WTC11 (cell line): ENCODE results near the gene TRMT2A. TPM values are rescaled to one million over a fixed set of nuclear protein-coding genes. Genes with fewer than 3 reads are reported as not detected.

ENCODE experiments used
- ATAC-seq: fragments of 200-7000 bp; cut with Tn5 transposase; 2 replicates; pipeline ENCODE4 v1.10.0; 2021; ENCODE audit warnings: mild to moderate bottlenecking, moderate library complexity
- CTCF ChIA-PET: fragments of 300-600 bp; sonication (Branson Sonifier 250); formaldehyde crosslinking; loops from one replicate; lab custom pipeline; 2021; ENCODE audit warnings: antibody characterized with exemption; lab: Charles Lee
- POLR2A ChIA-PET: fragments of 350-600 bp; sonication (Branson Sonifier 250); formaldehyde crosslinking; loops from one replicate; lab custom pipeline; 2021; ENCODE audit warnings: antibody characterized with exemption; lab: Charles Lee
- DNase-seq: peaks from one replicate; pipeline ENCODE4 v3.0.0; 2021; ENCODE audit warnings: low spot score
- H3K27ac Mint-ChIP-seq: 2 replicates; pipeline ENCODE4 v1.8.0; 2021; ENCODE audit warnings: mixed read lengths
- H3K27me3 Mint-ChIP-seq: 2 replicates; pipeline ENCODE4 v1.8.0; 2021; ENCODE audit warnings: low read depth, mild to moderate bottlenecking, moderate library complexity, mixed read lengths
- H3K36me3 Mint-ChIP-seq: 2 replicates; pipeline ENCODE4 v1.8.0; 2021; ENCODE audit warnings: mixed read lengths
- H3K4me1 Mint-ChIP-seq: 2 replicates; pipeline ENCODE4 v1.8.0; 2022; ENCODE audit warnings: mixed read lengths
- H3K4me3 Mint-ChIP-seq: 2 replicates; pipeline ENCODE4 v1.8.0; 2021; ENCODE audit warnings: mild to moderate bottlenecking, moderate library complexity, mixed read lengths
- H3K9me3 Mint-ChIP-seq: 2 replicates; pipeline ENCODE4 v1.8.0; 2021; ENCODE audit warnings: mixed read lengths
- CREB1 ChIP-seq: sonication (generic); formaldehyde crosslinking; IDR thresholded peaks from 2 replicates; pipeline ENCODE4 v1.8.0; 2023; ENCODE audit warnings: mild to moderate bottlenecking, missing genetic modification reagents
- ESRRA ChIP-seq: sonication (generic); formaldehyde crosslinking; IDR thresholded peaks from 2 replicates; pipeline ENCODE4 v1.8.1; 2022; ENCODE audit warnings: mild to moderate bottlenecking, missing genetic modification reagents, borderline replicate concordance
- MYBL2 ChIP-seq: sonication (generic); formaldehyde crosslinking; IDR thresholded peaks from 2 replicates; pipeline ENCODE4 v1.8.1; 2023; ENCODE audit warnings: mild to moderate bottlenecking, moderate library complexity, missing genetic modification reagents
- NFE2L1 ChIP-seq: sonication (generic); formaldehyde crosslinking; IDR thresholded peaks from 2 replicates; pipeline ENCODE4 v1.8.1; 2023; ENCODE audit warnings: missing genetic modification reagents
- PRRX2 ChIP-seq: fragments of 250-450 bp; sonication (Bioruptor Pico); IDR thresholded peaks from 2 replicates; pipeline ENCODE4 v1.8.0; 2021; ENCODE audit warnings: mild to moderate bottlenecking
- SP1 ChIP-seq: sonication (generic); formaldehyde crosslinking; conservative IDR thresholded peaks from 2 replicates; pipeline ENCODE4 v1.8.1; 2022; ENCODE audit warnings: missing genetic modification reagents
- TCF7 ChIP-seq: sonication (generic); formaldehyde crosslinking; IDR thresholded peaks from 2 replicates; pipeline ENCODE4 v1.8.0; 2022; ENCODE audit warnings: mild to moderate bottlenecking, low read depth, missing genetic modification reagents, moderate library complexity
- ZBTB21 ChIP-seq: sonication (generic); formaldehyde crosslinking; IDR thresholded peaks from 2 replicates; pipeline ENCODE4 v1.8.1; 2023; ENCODE audit warnings: mild to moderate bottlenecking, missing genetic modification reagents, borderline replicate concordance
- total RNA-seq: library from RNA; stranded (reverse); gene quantifications from 3 replicates; pipeline ENCODE4 v1.2.3, GENCODE V29; 2021
- TF ChIP-seq, protein P1 (sequence below): sonication (generic); formaldehyde crosslinking; IDR thresholded peaks from 2 replicates; pipeline ENCODE4 v1.8.0; 2022; ENCODE audit warnings: mild to moderate bottlenecking, missing genetic modification reagents
- TF ChIP-seq, protein P2 (sequence below): fragments of 250-450 bp; sonication (Bioruptor Pico); IDR thresholded peaks from 2 replicates; pipeline ENCODE4 v2.1.2; 2022; ENCODE audit warnings: mild to moderate bottlenecking, moderate library complexity
- TF ChIP-seq, protein P3 (sequence below): sonication (generic); formaldehyde crosslinking; conservative IDR thresholded peaks from 2 replicates; pipeline ENCODE4 v1.8.1; 2022; ENCODE audit warnings: mild to moderate bottlenecking, missing genetic modification reagents
- TF ChIP-seq, protein P4 (sequence below): fragments of 250-450 bp; sonication (Bioruptor Pico); IDR thresholded peaks from 2 replicates; pipeline ENCODE4 v1.9.0; 2021; ENCODE audit warnings: mild to moderate bottlenecking
- TF ChIP-seq, protein P5 (sequence below): fragments of 250-450 bp; sonication (Bioruptor Pico); IDR thresholded peaks from 2 replicates; pipeline ENCODE4 v1.9.0; 2021; ENCODE audit warnings: moderate library complexity, mild to moderate bottlenecking, inconsistent platforms, borderline replicate concordance
- TF ChIP-seq, protein P6 (sequence below): sonication (generic); formaldehyde crosslinking; IDR thresholded peaks from 2 replicates; pipeline ENCODE4 v1.8.0; 2022; ENCODE audit warnings: missing genetic modification reagents
- TF ChIP-seq, protein P7 (sequence below): sonication (generic); formaldehyde crosslinking; IDR thresholded peaks from 2 replicates; pipeline ENCODE4 v1.8.1; 2022; ENCODE audit warnings: missing genetic modification reagents, borderline replicate concordance

TRMT2A gene
- total RNA-seq, 1 experiment from 2014 or later = 68.6 TPM

DNA sequence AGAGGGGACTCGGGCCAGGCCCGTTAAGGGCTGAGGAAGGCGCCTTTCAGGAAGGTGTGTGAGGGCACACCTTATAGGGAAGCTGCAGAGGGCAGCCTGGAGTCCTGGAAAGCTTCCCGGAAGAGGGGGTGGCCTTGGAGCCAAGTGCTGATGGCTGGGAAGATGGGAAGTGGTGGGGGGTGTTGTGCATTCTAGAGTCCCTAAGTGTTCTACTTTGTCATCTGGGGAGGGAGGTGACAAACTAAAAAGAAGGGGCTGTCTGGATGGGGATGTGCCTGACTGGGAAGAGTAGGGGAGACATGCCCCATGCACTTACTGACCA lies 21.4 kb upstream of the TRMT2A start:
- H3K4me3 Mint-ChIP-seq = no peak overlapping the region
- ATAC-seq = peak; percentile 41
- TF ChIP-seq ESRRA (no peak), TCF7 (no peak), PRRX2 (no peak), NFE2L1 (no peak), SP1 (no peak), ZBTB21 (no peak), CREB1 (CRISPR knock-in tag) (no peak)
- TF ChIP-seq, protein P1, sequence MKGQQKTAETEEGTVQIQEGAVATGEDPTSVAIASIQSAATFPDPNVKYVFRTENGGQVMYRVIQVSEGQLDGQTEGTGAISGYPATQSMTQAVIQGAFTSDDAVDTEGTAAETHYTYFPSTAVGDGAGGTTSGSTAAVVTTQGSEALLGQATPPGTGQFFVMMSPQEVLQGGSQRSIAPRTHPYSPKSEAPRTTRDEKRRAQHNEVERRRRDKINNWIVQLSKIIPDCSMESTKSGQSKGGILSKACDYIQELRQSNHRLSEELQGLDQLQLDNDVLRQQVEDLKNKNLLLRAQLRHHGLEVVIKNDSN (CRISPR knock-in tag) = no peak
- TF ChIP-seq, protein P2, sequence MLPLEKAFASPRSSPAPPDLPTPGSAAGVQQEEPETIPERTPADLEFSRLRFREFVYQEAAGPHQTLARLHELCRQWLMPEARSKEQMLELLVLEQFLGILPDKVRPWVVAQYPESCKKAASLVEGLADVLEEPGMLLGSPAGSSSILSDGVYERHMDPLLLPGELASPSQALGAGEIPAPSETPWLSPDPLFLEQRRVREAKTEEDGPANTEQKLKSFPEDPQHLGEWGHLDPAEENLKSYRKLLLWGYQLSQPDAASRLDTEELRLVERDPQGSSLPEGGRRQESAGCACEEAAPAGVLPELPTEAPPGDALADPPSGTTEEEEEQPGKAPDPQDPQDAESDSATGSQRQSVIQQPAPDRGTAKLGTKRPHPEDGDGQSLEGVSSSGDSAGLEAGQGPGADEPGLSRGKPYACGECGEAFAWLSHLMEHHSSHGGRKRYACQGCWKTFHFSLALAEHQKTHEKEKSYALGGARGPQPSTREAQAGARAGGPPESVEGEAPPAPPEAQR (CRISPR knock-in tag) = no peak
- TF ChIP-seq, protein P3, sequence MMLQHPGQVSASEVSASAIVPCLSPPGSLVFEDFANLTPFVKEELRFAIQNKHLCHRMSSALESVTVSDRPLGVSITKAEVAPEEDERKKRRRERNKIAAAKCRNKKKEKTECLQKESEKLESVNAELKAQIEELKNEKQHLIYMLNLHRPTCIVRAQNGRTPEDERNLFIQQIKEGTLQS = no peak
- TF ChIP-seq, protein P4, sequence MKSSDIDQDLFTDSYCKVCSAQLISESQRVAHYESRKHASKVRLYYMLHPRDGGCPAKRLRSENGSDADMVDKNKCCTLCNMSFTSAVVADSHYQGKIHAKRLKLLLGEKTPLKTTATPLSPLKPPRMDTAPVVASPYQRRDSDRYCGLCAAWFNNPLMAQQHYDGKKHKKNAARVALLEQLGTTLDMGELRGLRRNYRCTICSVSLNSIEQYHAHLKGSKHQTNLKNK = no peak
- TF ChIP-seq, protein P5, sequence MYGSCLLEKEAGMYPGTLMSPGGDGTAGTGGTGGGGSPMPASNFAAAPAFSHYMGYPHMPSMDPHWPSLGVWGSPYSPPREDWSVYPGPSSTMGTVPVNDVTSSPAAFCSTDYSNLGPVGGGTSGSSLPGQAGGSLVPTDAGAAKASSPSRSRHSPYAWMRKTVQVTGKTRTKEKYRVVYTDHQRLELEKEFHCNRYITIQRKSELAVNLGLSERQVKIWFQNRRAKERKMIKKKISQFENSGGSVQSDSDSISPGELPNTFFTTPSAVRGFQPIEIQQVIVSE (CRISPR knock-in tag) = no peak
- TF ChIP-seq, protein P6, sequence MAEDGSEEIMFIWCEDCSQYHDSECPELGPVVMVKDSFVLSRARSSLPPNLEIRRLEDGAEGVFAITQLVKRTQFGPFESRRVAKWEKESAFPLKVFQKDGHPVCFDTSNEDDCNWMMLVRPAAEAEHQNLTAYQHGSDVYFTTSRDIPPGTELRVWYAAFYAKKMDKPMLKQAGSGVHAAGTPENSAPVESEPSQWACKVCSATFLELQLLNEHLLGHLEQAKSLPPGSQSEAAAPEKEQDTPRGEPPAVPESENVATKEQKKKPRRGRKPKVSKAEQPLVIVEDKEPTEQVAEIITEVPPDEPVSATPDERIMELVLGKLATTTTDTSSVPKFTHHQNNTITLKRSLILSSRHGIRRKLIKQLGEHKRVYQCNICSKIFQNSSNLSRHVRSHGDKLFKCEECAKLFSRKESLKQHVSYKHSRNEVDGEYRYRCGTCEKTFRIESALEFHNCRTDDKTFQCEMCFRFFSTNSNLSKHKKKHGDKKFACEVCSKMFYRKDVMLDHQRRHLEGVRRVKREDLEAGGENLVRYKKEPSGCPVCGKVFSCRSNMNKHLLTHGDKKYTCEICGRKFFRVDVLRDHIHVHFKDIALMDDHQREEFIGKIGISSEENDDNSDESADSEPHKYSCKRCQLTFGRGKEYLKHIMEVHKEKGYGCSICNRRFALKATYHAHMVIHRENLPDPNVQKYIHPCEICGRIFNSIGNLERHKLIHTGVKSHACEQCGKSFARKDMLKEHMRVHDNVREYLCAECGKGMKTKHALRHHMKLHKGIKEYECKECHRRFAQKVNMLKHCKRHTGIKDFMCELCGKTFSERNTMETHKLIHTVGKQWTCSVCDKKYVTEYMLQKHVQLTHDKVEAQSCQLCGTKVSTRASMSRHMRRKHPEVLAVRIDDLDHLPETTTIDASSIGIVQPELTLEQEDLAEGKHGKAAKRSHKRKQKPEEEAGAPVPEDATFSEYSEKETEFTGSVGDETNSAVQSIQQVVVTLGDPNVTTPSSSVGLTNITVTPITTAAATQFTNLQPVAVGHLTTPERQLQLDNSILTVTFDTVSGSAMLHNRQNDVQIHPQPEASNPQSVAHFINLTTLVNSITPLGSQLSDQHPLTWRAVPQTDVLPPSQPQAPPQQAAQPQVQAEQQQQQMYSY (CRISPR knock-in tag) = no peak
- no peaks in the 10 kb centered on the region for H3K9me3 Mint-ChIP-seq
- ChIA-PET POLR2A (no interaction called here), CTCF (interaction anchor here (0.9 to 2.8 kb wide), 4 partner anchors 16 to 168 kb away, joined by 3 to 10 read pairs (median 6); no protein-coding TSS in a partner anchor)
- H3K36me3 Mint-ChIP-seq = no peaks in the 10 kb centered on the region
- H3K27ac Mint-ChIP-seq = no peak overlapping the region
- H3K4me1 Mint-ChIP-seq = no peaks in the 10 kb centered on the region
- DNase-seq = no peak
- no peaks in the 10 kb centered on the region for H3K27me3 Mint-ChIP-seq

DNA sequence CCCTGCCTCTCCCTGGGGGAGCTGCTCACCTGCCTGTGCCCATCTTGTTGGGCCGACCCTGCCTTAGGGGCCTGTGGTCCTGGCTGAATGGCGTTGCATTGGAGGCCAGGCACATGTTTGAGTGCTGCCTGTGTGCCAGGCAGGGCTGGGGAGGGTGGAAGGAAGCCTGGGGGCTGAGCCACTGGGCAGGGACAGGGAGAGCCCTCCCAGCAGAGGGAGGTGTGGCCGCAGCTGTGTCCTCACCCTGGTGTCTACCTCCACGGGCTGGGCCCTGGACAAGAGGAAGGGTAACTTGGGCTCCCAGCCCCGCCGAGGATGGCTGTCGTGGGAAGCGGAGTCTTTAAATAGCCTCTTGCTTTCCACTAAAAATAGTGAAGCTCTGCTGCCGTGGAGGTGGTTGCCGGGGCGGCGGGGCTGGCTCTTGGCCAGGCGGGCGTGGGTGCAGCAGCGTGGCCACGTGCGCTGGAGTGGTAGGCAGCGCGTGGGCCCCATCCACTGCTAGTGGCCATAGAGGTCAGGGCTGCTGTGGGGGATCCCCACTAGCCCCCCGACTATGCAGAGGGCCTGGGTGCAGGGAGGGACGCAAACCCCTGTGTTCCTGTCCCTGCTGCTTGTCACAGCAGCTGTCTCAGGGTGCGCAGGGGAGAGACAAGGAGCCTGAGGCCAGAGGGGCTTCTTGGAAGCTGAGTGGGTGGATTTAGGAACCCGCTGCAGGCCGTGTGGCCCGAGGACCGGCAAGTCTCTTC lies 20.8 kb upstream of the TRMT2A start:
- DNase-seq (no peak), ATAC-seq (no peak)
- ChIA-PET CTCF (interaction anchor here (0.9 to 2.8 kb wide), 5 partner anchors 16 to 167 kb away, joined by 3 to 10 read pairs (median 5); no protein-coding TSS in a partner anchor), POLR2A (no interaction called here)
- Mint-ChIP-seq H3K9me3 (no peaks in the 10 kb centered on the region), H3K36me3 (no peaks in the 10 kb centered on the region), H3K4me1 (0 out of 2 replicates have a peak, but pooled peaks cover 2% of the 10 kb centered on the region), H3K27ac (peak overlapping the region; percentile 68), H3K27me3 (no peaks in the 10 kb centered on the region), H3K4me3 (no peak overlapping the region)
- TF ChIP-seq NFE2L1 = no peak
- no peak for TF ChIP-seq SP1
- TF ChIP-seq, protein P7, sequence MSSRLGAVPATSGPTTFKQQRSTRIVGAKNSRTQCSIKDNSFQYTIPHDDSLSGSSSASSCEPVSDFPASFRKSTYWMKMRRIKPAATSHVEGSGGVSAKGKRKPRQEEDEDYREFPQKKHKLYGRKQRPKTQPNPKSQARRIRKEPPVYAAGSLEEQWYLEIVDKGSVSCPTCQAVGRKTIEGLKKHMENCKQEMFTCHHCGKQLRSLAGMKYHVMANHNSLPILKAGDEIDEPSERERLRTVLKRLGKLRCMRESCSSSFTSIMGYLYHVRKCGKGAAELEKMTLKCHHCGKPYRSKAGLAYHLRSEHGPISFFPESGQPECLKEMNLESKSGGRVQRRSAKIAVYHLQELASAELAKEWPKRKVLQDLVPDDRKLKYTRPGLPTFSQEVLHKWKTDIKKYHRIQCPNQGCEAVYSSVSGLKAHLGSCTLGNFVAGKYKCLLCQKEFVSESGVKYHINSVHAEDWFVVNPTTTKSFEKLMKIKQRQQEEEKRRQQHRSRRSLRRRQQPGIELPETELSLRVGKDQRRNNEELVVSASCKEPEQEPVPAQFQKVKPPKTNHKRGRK (CRISPR knock-in tag) = no peak
- no peak for TF ChIP-seq MYBL2 (CRISPR knock-in tag)
